Midbrain (tissue), 1 donor: Measurements from ENCODE around the gene TLL1.

Experiments
- DNase-seq: peaks from one replicate; lab custom pipeline; 2025; lab: John Stamatoyannopoulos, UW

Gene TLL1

DNA sequence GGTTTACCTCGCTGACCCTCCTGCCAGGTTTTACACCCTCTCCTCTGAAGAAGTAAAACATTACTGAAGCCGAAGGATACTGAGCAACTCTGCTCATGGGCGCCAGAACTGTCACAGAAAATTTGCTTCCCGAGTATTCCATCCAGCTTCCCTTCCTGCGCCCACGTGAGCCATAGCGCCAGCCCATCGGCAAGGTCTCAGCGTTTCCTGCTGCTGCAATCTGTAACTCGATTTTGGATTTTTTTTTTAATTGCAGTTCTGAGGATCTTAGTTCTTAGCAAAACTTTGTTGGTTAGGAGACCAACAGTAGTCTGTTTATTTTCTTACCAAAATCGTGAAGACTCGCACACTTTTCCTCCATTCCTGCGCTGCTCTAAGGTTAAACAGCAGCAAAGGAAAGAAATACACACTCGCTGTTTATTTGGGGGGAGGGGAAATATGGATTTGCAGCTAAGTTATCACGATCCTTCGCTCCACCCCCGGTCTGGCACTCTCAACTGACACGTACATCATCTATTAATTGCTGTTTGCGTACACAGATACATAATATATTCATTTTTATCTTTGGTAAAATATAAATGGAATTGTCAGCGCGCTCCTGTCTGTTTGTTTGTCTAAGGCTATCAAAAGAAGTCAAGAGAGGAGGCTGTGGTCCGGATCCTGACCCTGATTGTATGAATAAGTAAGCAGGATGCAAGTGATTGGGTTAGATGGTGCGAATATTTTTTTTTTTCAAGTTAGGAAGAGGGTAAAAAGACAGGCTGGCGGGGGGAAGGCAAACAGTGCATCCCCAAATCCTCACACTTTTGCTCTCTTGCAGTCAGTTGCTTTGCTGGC is at the start of gene TLL1:
TSS of gene TLL1 (plus strand) at position 777 of the 837 bp plus-strand sequence. CDS start 668 bp downstream, outside the sequence.
- peak; percentile 6 for DNase-seq

- DNase-seq: no peak
Measured at GRCh38 chr4:165826166-165826565, 46.9 kb upstream of the TLL1 start.

DNA sequence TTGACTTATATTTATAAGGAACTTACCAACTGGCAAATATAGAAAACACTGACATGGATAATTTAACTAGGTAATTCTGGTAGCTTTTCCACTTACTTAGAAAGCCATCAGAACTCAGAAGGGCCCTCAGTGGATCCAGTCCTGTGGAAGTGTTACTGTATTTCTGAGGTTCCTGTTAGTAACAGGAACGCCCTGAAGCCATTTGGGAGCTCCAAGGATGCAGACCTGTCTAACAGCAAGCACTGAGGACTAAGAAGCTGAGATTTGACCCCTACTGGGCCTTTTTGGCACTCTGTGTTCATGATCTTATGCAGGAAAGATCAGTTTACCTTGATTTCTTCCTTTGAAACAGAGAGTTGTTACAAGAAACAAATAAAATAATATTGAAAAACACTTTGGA is 46.0 kb upstream of the TLL1 start:
- no peak for DNase-seq

DNA sequence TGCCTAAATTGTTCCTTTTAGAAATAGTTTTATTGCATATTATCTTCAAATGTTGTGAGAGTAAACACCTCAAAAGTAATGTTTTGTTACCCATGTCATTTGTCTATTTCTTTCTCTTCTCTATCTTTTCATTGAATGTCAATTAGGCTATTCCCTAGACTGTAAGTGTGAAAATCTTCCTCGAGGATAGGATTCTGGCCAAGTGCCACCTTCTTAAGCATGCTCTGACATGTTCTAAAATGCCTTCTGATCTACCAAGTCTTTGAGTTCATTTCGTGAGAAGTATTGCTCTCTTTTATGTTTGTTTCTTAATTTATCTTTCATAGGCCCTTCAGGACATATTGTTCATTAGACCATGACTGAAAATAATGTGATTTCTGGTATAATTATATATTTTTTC is 44.1 kb upstream of the TLL1 start:
- no peak for DNase-seq

- no peak for DNase-seq
Measured at GRCh38 chr4:165834116-165834515, 38.9 kb upstream of the TLL1 start.

DNA sequence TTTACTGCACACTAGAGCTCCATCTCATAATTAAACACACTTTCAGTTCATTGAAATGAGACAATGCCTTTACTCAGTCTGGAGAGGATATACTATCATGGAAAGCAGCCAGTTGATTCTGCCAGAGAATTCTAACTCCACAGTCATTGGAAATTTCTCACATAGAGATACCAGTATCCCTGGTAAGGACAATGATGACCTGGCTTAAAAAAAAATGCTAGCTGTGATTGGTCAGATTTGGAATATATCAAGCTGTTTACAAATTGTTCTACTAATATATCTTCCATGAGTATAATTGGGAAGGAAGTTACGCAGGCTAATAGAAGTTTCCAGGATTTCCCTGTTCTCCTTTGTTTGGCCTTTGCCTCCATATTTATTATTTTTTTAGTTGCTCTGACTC is 34.5 kb upstream of the TLL1 start:
- DNase-seq: no peak

DNA sequence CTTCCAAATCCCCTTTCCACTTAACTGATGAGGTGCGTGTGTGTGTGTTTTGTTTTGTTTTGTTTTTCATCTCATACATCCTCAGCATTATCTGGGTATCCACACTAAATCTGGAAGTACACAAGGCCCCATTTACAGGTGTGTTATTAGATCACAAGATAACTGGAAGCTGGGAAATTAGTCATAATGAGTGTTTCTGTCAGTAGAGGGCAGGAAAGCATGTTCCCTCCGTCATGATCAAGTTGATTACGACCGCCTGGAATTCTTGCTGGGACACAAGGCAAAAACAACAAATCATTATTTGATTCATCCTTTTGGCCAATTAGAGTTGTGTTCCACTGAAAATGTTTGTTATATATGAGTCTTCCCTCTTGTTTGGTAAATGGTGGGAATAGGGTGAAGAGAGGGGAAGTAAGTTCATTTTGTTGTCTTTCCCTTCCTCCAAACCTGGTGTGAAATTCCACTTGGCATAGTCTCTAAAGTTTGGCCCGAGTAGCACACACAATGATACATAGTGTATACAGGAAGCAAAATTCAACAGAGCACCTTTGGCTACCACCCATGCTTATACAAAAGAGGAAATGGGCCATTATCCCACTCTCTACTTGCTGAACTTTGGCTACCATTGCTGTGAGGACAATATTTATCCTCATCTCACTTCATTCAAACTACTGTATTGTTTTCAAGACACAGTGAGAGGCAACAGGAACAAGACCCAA is 33.3 kb upstream of the TLL1 start:
- no peak for DNase-seq

GRCh38 chr4:165842684-165843083 is 30.4 kb upstream of the TLL1 start:
- DNase-seq: no peak

DNA sequence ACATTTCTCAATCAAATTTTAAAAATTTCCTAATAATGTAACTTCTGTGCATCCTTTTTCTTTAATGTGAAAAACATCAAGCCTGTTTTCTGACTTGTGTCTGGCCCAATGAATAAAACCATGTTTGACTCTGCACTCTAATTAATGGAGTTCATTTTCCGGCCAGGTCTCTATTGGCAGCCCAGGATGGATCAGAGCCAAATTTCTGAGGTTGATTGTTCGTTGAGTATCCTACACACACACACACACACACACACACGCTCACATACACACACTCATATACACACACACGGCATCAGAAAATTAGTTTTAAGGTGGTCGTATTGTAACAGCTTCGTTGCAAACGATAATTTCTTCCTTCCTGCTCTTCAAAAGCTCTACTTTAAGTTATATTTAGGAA is 28.9 kb upstream of the TLL1 start:
- DNase-seq: no peak

- DNase-seq: no peak
Measured at GRCh38 chr4:165851256-165851655, 21.8 kb upstream of the TLL1 start.

DNA sequence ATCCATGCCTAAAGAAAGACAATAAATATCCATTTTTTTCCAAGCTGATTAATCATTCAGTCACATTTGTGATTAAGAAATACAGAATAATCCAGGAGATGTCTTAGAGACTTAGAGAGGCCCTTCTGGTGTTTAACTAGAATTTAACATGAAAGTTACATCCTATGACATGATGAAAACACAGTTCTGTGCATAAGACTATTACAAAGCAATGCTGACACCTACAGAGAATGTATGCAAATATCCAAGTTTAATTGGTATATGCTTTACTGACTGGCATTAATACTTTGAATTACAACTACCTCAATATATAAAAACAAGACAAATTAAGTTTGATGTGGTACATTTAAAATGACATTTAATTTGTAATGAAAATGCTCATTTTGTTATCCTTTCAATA is 17.8 kb upstream of the TLL1 start:
- DNase-seq: no peak

- no peak for DNase-seq
Measured at GRCh38 chr4:165861363-165861762, 11.7 kb upstream of the TLL1 start.

GRCh38 chr4:165864271-165864670 is 8.8 kb upstream of the TLL1 start:
- peak; percentile 3 for DNase-seq

GRCh38 chr4:165866019-165866650 is 6.9 kb upstream of the TLL1 start:
- DNase-seq: no peak

- no peak for DNase-seq
Measured at GRCh38 chr4:165867961-165868360, 5.1 kb upstream of the TLL1 start.

- peak; percentile 22 for DNase-seq
Measured at GRCh38 chr4:165873298-165874071, 448 bp downstream of the TLL1 start.

DNA sequence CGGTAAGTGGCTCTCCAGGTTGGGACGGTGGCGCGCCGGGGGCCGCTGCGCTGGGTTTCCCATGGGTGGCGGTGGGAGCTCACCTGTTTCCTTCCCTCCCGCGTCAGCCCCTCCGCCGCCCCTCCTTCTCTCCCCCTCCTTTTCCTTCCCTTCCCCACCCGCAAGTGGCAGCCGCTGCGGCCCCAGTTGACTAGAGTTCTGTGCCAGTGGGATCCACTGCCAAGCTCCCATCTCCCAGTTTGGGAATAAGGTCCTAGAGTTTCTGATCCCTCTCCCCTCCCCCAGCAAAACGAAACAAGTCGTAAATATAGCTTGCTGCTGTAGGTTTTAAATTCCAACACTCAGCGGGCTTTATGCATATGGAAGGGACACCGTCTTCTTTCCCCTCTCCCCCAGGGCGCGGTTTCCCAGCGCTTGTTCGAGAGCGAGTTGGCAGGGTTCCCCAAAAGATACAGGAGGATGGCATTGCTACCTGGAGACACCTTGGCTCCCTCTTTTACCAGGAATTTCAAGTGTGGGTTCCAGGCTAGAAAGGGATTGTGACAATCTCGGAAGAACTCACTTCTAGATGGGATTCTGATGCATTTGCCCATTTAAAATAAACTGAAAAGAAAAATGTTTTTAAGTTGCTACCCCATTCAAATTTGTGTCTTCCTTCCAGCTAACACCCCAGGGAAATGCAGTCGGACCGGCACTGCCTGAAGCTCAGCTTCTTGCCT is 1.2 kb downstream of the TLL1 start:
- no peak for DNase-seq

GRCh38 chr4:165874791-165875371 is 1.8 kb downstream of the TLL1 start:
- no peak for DNase-seq

- no peak for DNase-seq
Measured at GRCh38 chr4:165875446-165875845, 2.4 kb downstream of the TLL1 start.

DNA sequence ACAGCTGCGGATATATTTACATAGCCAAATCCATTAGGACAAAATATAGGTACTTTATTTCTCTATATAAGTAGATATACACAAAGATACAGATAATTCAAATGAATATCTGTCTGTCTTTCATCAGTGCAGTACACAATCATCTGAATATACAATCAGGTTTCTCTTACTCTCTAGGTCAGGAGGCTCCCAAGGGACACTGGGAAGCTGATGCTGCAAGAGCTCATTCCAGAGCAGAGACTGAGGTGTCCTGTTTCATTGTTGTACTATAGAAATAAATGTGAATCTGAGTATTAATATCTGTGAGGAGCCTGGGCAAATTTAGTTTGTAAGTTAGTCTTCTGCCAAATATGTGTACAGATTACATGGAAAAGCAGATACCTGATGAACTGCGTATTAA is 4.2 kb downstream of the TLL1 start:
- no peak for DNase-seq

GRCh38 chr4:165879641-165880040 is 6.6 kb downstream of the TLL1 start:
- DNase-seq: no peak
